IMR-90 (cell line): Measurements from ENCODE around the gene PASD1. TPM values are rescaled to one million over a fixed set of nuclear protein-coding genes. Genes with fewer than 3 reads are reported as not detected.

Experiments used
- ATAC-seq: fragments of 200-7000 bp; cut with Tn5 transposase; 2 replicates; pipeline ENCODE4 v1.9.1; 2020; ENCODE audit warnings: low read depth, mild to moderate bottlenecking, moderate library complexity
- BruUV-seq: library from RNA; stranded (reverse); fragments of 400-500 nt; replicated peaks from 2 replicates; lab custom pipeline; 2021; lab: Mats Ljungman, UMichigan
- CTCF ChIA-PET: fragments of 300-600 bp; formaldehyde crosslinking; extraction: SDS; loops from one replicate; lab custom pipeline; 2021; ENCODE audit warnings: antibody characterized with exemption; lab: Yijun Ruan, JAX
- POLR2A ChIA-PET: fragments of 300-600 bp; sonication (Branson Sonifier 250); formaldehyde crosslinking; loops from one replicate; lab custom pipeline; 2022; ENCODE audit warnings: antibody characterized with exemption; ENCODE audit not compliant: unreplicated experiment; lab: Charles Lee
- DNase-seq: peaks from one replicate; pipeline ENCODE4 v3.0.0; 2013
- H2AFZ ChIP-seq: replicated peaks from 2 replicates; pipeline ENCODE3; 2013; ENCODE audit warnings: low read length, mild to moderate bottlenecking; ENCODE audit not compliant: poor library complexity
- H2AK5ac ChIP-seq: 2 replicates; pipeline ENCODE4 v1.6.1; 2013; ENCODE audit warnings: low read depth, low read length, inconsistent platforms
- H2AK9ac ChIP-seq: replicated peaks from 2 replicates; pipeline ENCODE3; 2013; ENCODE audit warnings: mild to moderate bottlenecking, low read depth, low read length, moderate library complexity; ENCODE audit not compliant: poor library complexity
- H2BK120ac ChIP-seq: 2 replicates; pipeline ENCODE4 v1.6.1; 2013; ENCODE audit warnings: low read depth, low read length, inconsistent platforms
- H2BK15ac ChIP-seq: 3 replicates; pipeline ENCODE4 v1.6.1; 2013; ENCODE audit warnings: low read depth, low read length, inconsistent platforms
- H2BK20ac ChIP-seq: 2 replicates; pipeline ENCODE4 v1.6.1; 2013; ENCODE audit warnings: low read depth, mild to moderate bottlenecking, inconsistent platforms, low read length, moderate library complexity
- H2BK5ac ChIP-seq: 2 replicates; pipeline ENCODE4 v1.6.1; 2013; ENCODE audit warnings: mild to moderate bottlenecking, low read depth, low read length, inconsistent platforms; ENCODE audit not compliant: poor library complexity, severe bottlenecking
- H3K14ac ChIP-seq: replicated peaks from 2 replicates; pipeline ENCODE4 v1.6.1; 2013; ENCODE audit warnings: low read depth, low read length, inconsistent platforms
- H3K18ac ChIP-seq: 2 replicates; pipeline ENCODE4 v1.6.1; 2013; ENCODE audit warnings: low read depth, low read length, control low read depth
- H3K23ac ChIP-seq: 2 replicates; pipeline ENCODE4 v1.6.1; 2013; ENCODE audit warnings: low read depth, low read length, inconsistent platforms
- H3K27ac ChIP-seq: 2 replicates; pipeline ENCODE4 v1.5.1; 2013; ENCODE audit warnings: mild to moderate bottlenecking, control low read depth, low read length; ENCODE audit not compliant: insufficient read depth
- H3K27me3 ChIP-seq: 2 replicates; pipeline ENCODE4 v1.6.1; 2013; ENCODE audit warnings: low read length; ENCODE audit not compliant: control insufficient read depth, insufficient read depth
- H3K36me3 ChIP-seq: 2 replicates; pipeline ENCODE4 v1.6.1; 2013; ENCODE audit warnings: low read length, mixed read lengths; ENCODE audit not compliant: control insufficient read depth, insufficient read depth
- H3K4ac ChIP-seq: 2 replicates; pipeline ENCODE4 v1.6.1; 2013; ENCODE audit warnings: low read depth, low read length, inconsistent platforms
- H3K4me1 ChIP-seq: 2 replicates; pipeline ENCODE4 v1.6.1; 2013; ENCODE audit warnings: low read length, mixed read lengths; ENCODE audit not compliant: control insufficient read depth, insufficient read depth
- H3K4me2 ChIP-seq: 2 replicates; pipeline ENCODE4 v1.6.1; 2013; ENCODE audit warnings: low read depth, mild to moderate bottlenecking, control low read depth, low read length, moderate library complexity
- H3K4me3 ChIP-seq: 2 replicates; pipeline ENCODE4 v1.5.1; 2013; ENCODE audit warnings: low read depth, mild to moderate bottlenecking, control low read depth, low read length, moderate library complexity; ENCODE audit not compliant: insufficient read depth
- H3K56ac ChIP-seq: 2 replicates; pipeline ENCODE4 v1.6.1; 2013; ENCODE audit warnings: low read length, inconsistent platforms; ENCODE audit not compliant: insufficient read depth; ENCODE audit errors: extremely low read depth
- H3K79me1 ChIP-seq, 2 experiments: 2 replicates each; pipeline ENCODE4 v1.6.1; 2013; ENCODE audit warnings: low read length in 2 of 2, inconsistent platforms in 1 of 2, low read depth in 1 of 2
- H3K9ac ChIP-seq: 2 replicates; pipeline ENCODE4 v1.6.1; 2013; ENCODE audit warnings: low read depth, low read length, control low read depth
- H3K9me1 ChIP-seq: 2 replicates; pipeline ENCODE4 v1.6.1; 2013; ENCODE audit warnings: low read length, inconsistent platforms; ENCODE audit not compliant: insufficient read depth
- H3K9me3 ChIP-seq: 2 replicates; pipeline ENCODE4 v1.6.1; 2013; ENCODE audit warnings: low read length; ENCODE audit not compliant: control insufficient read depth, insufficient read depth
- H4K20me1 ChIP-seq: 2 replicates; pipeline ENCODE4 v1.6.1; 2013; ENCODE audit warnings: low read length, inconsistent platforms; ENCODE audit not compliant: insufficient read depth
- H4K5ac ChIP-seq: 2 replicates; pipeline ENCODE4 v1.6.1; 2013; ENCODE audit warnings: mild to moderate bottlenecking, low read depth, low read length, control low read depth
- H4K8ac ChIP-seq, 2 experiments: 2 replicates each; pipeline ENCODE4 v1.6.1; 2013; ENCODE audit warnings: low read depth in 2 of 2, low read length in 2 of 2, control low read depth in 1 of 2, inconsistent platforms in 1 of 2
- H4K91ac ChIP-seq: 2 replicates; pipeline ENCODE4 v1.6.1; 2013; ENCODE audit warnings: low read depth, low read length, inconsistent platforms; ENCODE audit not compliant: insufficient read depth
- BHLHE40 ChIP-seq: fragments of 150-350 bp; IDR thresholded peaks from 2 replicates; pipeline ENCODE4 v1.6.1; 2016; ENCODE audit warnings: mild to moderate bottlenecking, low read depth, low read length
- CEBPB ChIP-seq: IDR thresholded peaks from 2 replicates; pipeline ENCODE4 v1.6.1; 2012; ENCODE audit warnings: low read depth, low read length, improper control_type of control experiment
- CHD1 ChIP-seq: IDR thresholded peaks from 2 replicates; pipeline ENCODE4 v1.6.1; 2012; ENCODE audit warnings: low read depth, low read length, improper control_type of control experiment
- CTCF ChIP-seq: conservative IDR thresholded peaks from 2 replicates; pipeline ENCODE4 v1.5.1; 2012; ENCODE audit warnings: mild to moderate bottlenecking, low read depth, low read length, improper control_type of control experiment
- MAFK ChIP-seq: IDR thresholded peaks from 2 replicates; pipeline ENCODE4 v1.6.1; 2012; ENCODE audit warnings: low read depth, low read length, improper control_type of control experiment
- MAZ ChIP-seq: IDR thresholded peaks from 2 replicates; pipeline ENCODE4 v1.6.1; 2012; ENCODE audit warnings: low read depth, mild to moderate bottlenecking, low read length, improper control_type of control experiment, moderate library complexity, borderline replicate concordance
- NFE2L2 ChIP-seq: fragments of 150-350 bp; IDR thresholded peaks from 2 replicates; pipeline ENCODE4 v1.6.1; 2016; ENCODE audit warnings: low read depth, mild to moderate bottlenecking, low read length
- POLR2A ChIP-seq: IDR thresholded peaks from 2 replicates; pipeline ENCODE4 v1.6.1; 2012; ENCODE audit warnings: mild to moderate bottlenecking, low read depth, low read length
- RAD21 ChIP-seq: IDR thresholded peaks from 2 replicates; pipeline ENCODE4 v1.6.1; 2012; ENCODE audit warnings: low read length, improper control_type of control experiment
- RCOR1 ChIP-seq: IDR thresholded peaks from 2 replicates; pipeline ENCODE4 v1.6.1; 2012; ENCODE audit warnings: mild to moderate bottlenecking, low read length, improper control_type of control experiment; ENCODE audit not compliant: insufficient replicate concordance
- RFX5 ChIP-seq: IDR thresholded peaks from 2 replicates; pipeline ENCODE4 v1.8.0; 2012; ENCODE audit warnings: low read depth, mild to moderate bottlenecking, low read length, moderate library complexity
- SMC3 ChIP-seq: fragments of 150-350 bp; IDR thresholded peaks from 2 replicates; pipeline ENCODE4 v1.6.1; 2016; ENCODE audit warnings: low read depth, mild to moderate bottlenecking, antibody characterized with exemption, low read length, moderate library complexity
- WGBS, 2 experiments: methylation state at CpG; one replicate each; pipeline versions ENCODE4 v1.1.5 to v1.1.7; 2013; ENCODE audit warnings: missing lambda C conversion rate in 2 of 2; ENCODE audit not compliant: insufficient read length in 1 of 2; ENCODE audit errors: extremely low coverage in 2 of 2; 5-methylcytosine and 5-hydroxymethylcytosine counted together
- dilution Hi-C: fragments of 300-500 bp; cut with HindIII; formaldehyde crosslinking; loops from one replicate; pipeline ENCODE4 v1.14.3; 2018; ENCODE audit warnings: low sequenced_read_pairs; ENCODE audit not compliant: unreplicated experiment
- in situ Hi-C: fragments of 300-500 bp; cut with MboI; formaldehyde crosslinking; loops from 3 replicates; pipeline ENCODE4 v1.14.3; 2019; ENCODE audit warnings: low sequenced_read_pairs, inconsistent platforms, mixed read lengths
- intact Hi-C: fragments of 100-400 bp; cut with micrococcal nuclease; formaldehyde crosslinking; loops from 2 replicates; pipeline ENCODE4 v1.10.0; 2022
- polyA plus RNA-seq, 3 experiments: library from polyadenylated mRNA; depleted of rRNA; stranded (reverse); fragments of >200 nt; gene quantifications; 2 replicates each; pipeline ENCODE4 v1.2.3, GENCODE V29; 2012; ENCODE audit warnings: low replicate concordance in 1 of 3
- total RNA-seq: library from RNA; depleted of rRNA; stranded (reverse); fragments of >200 nt; gene quantifications from 2 replicates; pipeline ENCODE4 v1.2.3, GENCODE V29; 2012
- TF ChIP-seq, protein P1 (sequence below): fragments of 150-350 bp; IDR thresholded peaks from 2 replicates; pipeline ENCODE4 v1.6.1; 2017; ENCODE audit warnings: mild to moderate bottlenecking, antibody characterized with exemption, low read length, low read depth
- TF ChIP-seq, protein P2 (sequence below): fragments of 150-350 bp; IDR thresholded peaks from 2 replicates; pipeline ENCODE4 v1.6.1; 2016; ENCODE audit warnings: low read depth, mild to moderate bottlenecking, low read length, moderate library complexity, borderline replicate concordance

The PASD1 gene
- total and polyA plus RNA-seq, 2 of the 4 experiments (the other 2 are of a cell fraction) = not detected

- no peak overlapping the region for H3K27ac ChIP-seq
These were observed 134.0 kb downstream of the PASD1 start for GRCh38 chrX:151697522-151697921.

More at GRCh38 chrX:151697522-151697921, 134.0 kb downstream of the PASD1 start:
- no peak overlapping the region for H3K4me3 ChIP-seq
- no peak overlapping the region for H2AK9ac ChIP-seq
- H3K36me3 ChIP-seq = no peaks in the 10 kb centered on the region
- no peak overlapping the region for H2BK15ac ChIP-seq
- H2AK5ac ChIP-seq = no peak overlapping the region
- no TSS peak for BruUV-seq
- 40% methylated on average over 1 of the region's 4 CpGs; no CpG with 5 or more reads in 1 of the 2 experiments for WGBS, 2 experiments
- no peak overlapping the region for H3K4me2 ChIP-seq
- ChIA-PET POLR2A (no interaction called here), CTCF (no interaction called here)
- no peak overlapping the region for H4K91ac ChIP-seq
- no peak overlapping the region for H2BK120ac ChIP-seq
- DNase-seq (no peak), ATAC-seq (no peak)
- H4K5ac ChIP-seq = no peak overlapping the region
- no peaks in the 10 kb centered on the region for H3K79me1 ChIP-seq
- no peaks in the 10 kb centered on the region for H3K9me1 ChIP-seq
- H3K4ac ChIP-seq = no peak overlapping the region
- H3K23ac ChIP-seq = no peak overlapping the region
- TF ChIP-seq POLR2A (no peak), MAFK (no peak), CHD1 (no peak), SMC3 (no peak), CEBPB (no peak), RFX5 (no peak), CTCF (no peak), RCOR1 (no peak), NFE2L2 (no peak), BHLHE40 (no peak), MAZ (no peak), RAD21 (no peak)
- TF ChIP-seq, protein P1, sequence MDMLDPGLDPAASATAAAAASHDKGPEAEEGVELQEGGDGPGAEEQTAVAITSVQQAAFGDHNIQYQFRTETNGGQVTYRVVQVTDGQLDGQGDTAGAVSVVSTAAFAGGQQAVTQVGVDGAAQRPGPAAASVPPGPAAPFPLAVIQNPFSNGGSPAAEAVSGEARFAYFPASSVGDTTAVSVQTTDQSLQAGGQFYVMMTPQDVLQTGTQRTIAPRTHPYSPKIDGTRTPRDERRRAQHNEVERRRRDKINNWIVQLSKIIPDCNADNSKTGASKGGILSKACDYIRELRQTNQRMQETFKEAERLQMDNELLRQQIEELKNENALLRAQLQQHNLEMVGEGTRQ = no peak
- TF ChIP-seq, protein P2, sequence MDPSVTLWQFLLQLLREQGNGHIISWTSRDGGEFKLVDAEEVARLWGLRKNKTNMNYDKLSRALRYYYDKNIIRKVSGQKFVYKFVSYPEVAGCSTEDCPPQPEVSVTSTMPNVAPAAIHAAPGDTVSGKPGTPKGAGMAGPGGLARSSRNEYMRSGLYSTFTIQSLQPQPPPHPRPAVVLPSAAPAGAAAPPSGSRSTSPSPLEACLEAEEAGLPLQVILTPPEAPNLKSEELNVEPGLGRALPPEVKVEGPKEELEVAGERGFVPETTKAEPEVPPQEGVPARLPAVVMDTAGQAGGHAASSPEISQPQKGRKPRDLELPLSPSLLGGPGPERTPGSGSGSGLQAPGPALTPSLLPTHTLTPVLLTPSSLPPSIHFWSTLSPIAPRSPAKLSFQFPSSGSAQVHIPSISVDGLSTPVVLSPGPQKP = no peak
- no peak overlapping the region for H3K18ac ChIP-seq
- H3K9ac ChIP-seq = no peak overlapping the region
- H4K8ac ChIP-seq = no peak overlapping the region
- no peak overlapping the region for H2BK20ac ChIP-seq
- no peaks in the 10 kb centered on the region for H3K4me1 ChIP-seq
- H2AFZ ChIP-seq = no peak overlapping the region
- intact Hi-C loops = no loop called here
- H3K9me3 ChIP-seq = peaks cover 19% of the 10 kb centered on the region; the same call in 1 of the 2 replicates
- in situ Hi-C loops = loop anchor here (25.0 kb wide), 1 partner anchor 535 kb away; no protein-coding TSS in a partner anchor
- H3K27me3 ChIP-seq = no peaks in the 10 kb centered on the region
- H3K56ac ChIP-seq = no peak overlapping the region
- no peaks in the 10 kb centered on the region for H4K20me1 ChIP-seq
- dilution Hi-C loops = no loop called here
- no peak overlapping the region for H2BK5ac ChIP-seq
- no peak overlapping the region for H3K14ac ChIP-seq
